CD4-positive, alpha-beta T cell treated with Interferon gamma for 1 hour (primary cell): ENCODE measurements around the gene CACNG6.
"Not testable (repeated sequence)": the region's sequence is repeated elsewhere in the genome, so short reads cannot be mapped to it uniquely, and the experiment has no call there.

Experiments
- DNase-seq: peaks from one replicate; pipeline ENCODE4 v3.0.0-alpha.2; 2020

Gene CACNG6

DNA sequence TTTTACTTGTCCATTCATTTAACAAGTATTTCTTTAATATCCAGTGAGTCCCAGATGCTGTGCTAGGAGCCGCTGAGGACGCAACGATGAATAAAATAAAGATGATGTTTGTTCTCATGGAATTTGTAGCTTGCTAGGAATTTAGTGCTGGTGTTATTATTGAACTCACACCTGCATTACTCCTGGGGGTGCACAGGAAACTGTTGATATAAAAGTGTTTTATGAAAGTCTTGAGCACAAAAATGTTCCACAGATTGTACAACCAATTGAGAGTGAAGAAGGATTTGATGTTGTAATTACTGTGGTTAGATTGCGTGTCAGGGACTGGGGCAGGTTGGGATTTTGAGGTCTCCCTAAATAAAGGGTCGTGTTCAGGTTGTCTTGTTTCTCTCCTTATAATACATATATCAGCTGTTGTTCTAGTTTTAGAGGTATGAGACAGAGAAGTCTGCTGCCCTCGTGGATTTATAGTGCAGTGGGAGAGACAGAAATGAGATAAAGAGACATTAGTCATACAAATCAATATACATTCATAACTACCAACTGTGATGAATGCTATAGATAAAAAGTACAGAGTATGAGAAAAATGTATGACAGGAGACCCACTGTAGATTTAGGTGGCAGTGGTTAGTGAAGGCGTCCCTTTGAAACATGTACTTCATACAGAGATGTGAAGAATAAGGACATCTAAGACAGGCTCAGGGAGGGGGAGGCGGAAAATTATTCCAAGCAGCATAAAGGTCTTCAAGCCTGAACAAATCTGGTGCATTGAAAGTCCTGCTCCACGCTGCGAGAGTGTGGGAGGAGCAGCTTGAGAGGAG, 11.3 kb downstream of the CACNG6 start:
- DNase-seq = no peak

- DNase-seq = no peak
Measured at GRCh38 chr19:54009440-54009839, 18.0 kb downstream of the CACNG6 start.

GRCh38 chr19:54010474-54010873, 19.0 kb downstream of the CACNG6 start:
- DNase-seq = no peak

DNA sequence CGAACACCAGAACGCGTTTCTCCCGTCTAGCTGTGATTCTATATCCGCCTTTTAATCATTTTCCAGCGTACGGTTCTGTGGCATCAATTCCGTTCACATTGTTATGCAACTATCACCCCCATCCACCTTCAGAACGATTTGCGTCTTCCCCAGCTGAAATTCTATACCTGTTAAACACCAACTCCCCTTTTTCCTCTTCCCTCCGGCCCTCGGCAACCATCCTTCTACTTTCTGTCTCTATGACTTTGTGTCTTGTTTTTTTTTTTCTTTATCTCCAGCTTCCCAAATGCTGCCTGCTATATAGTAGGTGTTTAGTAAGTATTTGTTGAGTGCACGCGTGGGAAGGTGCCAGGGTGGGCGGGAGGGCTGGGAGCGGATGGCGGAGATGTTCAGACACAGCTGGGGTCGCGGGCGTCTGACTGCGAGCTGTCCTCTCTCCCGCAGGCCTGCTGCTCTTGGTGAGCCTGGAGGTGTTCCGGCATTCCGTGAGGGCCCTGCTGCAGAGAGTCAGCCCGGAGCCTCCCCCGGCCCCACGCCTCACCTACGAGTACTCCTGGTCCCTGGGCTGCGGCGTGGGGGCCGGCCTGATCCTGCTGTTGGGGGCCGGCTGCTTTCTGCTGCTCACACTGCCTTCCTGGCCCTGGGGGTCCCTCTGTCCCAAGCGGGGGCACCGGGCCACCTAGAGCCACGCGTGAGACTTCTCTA, 20.2 kb downstream of the CACNG6 start:
- DNase-seq = no peak

DNA sequence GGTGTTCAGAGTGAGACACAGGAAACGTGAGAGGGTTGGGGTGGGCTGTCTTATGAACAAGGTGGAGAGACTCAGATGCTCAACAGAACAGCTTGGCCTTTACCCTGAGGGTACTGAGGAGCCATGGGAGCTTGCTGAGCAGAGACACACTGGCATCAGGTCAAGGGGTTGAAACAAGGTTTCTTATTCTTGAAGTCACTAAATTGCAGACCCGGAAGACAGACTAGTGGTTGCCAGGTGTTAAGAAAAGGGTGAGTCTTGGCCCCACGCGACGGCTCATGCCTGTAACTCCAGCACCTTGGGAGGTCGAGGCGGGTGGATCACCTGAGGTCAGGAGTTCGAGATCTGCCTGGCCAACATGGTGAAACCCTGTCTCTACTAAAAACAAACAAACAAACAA, 22.4 kb downstream of the CACNG6 start:
- no peak for DNase-seq

DNA sequence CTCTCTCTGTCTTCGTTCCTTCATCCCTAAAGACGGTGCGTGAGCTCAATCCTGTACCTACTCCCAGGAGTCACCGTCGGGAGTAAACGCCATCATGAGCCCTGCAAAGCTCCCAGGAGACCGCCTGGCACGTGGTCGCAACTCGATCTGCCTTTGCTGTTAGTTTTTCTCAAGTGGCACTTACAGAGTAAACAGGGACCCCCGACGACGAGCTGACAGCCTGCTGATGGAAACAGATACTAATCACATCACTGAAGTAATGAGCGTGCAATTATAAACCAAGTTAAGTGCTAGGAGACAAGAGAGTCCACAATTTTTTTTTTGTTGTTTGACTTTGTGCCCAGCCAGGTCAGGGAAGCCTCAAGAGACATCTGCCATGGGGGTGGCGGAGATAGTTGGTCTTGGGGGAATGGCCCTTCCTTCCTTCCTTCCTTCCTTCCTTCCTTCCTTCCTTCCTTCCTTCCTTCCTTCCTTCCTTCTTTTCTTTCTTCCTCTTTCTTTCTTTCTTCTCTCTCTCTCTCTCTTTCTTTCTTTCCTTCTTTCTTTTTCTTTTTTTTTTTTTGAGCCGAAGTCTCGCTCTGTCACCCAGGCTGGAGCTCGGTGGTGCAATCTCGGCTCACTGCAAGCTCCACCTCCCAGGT, 23.6 kb downstream of the CACNG6 start:
- no peak for DNase-seq

GRCh38 chr19:54017261-54017660, 25.8 kb downstream of the CACNG6 start:
- DNase-seq = peak; percentile 23

DNA sequence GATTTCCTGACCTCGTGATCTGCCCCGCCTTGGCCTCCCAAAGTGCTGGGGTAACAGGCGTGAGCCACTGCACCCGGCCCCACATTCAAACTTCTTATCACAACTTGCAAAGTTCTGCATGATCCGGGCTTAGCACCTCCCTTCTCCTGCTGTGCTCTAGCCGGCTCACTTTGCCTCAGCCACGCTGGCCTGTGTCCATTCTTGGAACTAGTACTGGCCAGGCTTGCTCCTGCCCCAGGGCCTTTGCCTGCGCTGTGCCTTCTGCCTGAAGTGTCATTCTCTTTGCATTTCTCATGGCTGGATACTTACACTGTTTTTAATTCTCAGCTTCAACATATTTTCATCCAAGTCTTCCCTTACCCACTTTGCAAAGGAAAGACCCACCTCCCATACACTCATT, 29.9 kb downstream of the CACNG6 start:
- no peak for DNase-seq

GRCh38 chr19:54021932-54022331, 30.5 kb downstream of the CACNG6 start:
- DNase-seq = no peak

DNA sequence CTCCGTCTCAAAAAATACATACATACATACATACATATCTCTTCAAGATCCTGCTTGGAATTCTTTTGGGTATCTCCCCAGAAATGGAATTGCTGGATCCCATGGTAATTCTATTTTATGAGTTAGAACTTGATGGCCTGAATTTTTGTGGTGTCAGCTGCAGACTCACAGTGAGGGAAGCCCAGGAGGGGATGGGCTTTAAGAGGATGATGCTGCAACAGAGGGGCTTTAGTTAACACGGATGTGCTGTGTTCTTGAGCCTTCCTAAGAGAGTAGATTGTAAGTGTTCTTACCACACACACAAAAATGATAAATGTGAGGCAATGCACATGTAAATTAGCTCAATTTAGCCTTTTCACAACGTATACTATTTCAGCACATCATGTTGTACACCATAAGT, 31.8 kb downstream of the CACNG6 start:
- no peak for DNase-seq

GRCh38 chr19:54024660-54025059, 33.2 kb downstream of the CACNG6 start:
- no peak for DNase-seq

DNA sequence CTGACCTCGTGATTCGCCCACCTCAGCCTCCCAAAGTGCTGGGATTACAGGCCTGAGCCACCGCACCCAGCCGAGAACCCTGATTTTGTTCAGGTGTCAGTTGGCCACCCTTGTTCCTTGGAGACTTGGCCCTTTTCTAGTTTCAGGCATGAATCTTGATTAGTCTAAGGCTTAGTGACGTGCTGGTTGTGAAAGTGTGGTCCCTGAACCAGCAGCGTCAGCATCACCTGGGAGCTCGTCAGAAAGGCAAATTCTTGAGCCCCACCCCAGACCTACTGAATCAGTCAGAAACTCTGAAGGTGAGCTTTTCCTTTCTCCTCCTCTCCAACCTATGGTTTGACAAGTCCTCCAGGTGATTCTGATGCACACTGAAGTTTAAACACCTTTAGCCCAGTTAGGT, 35.2 kb downstream of the CACNG6 start:
- DNase-seq = no peak

GRCh38 chr19:54029301-54029700, 37.9 kb downstream of the CACNG6 start:
- DNase-seq = no peak

GRCh38 chr19:54029930-54030490, 38.6 kb downstream of the CACNG6 start:
- peak; percentile 41 for DNase-seq

DNA sequence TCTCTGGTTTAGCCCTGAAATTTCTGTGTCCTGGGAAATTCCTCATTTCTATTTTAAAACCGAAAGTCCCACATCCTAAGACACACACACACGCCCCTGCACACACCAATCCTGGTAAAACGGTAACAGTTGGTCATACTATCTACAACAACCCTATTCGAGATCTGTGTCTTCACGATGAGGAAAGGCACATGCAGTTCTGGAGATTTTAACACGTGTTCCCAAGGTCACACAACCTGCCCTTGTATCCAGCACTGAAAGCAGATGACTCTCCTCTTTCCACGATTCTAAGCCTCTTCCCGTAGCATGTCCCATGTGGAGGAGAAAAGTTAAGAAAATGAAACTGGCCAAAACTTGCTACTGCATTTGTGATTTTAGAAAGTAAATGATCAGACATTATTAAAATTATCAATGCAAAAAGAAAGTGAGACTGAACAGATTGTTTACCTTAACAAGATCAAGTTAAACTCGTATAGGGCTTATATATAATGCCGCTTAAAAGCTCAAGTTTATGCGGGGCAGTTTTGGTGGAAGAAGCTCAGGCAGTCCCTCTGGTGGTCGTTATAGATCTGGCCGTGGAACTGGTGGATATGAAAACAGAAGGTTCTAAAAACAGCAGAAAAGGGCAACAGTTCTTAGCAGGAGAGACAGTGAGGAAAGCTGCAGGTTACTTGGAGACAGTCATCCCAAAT, 39.6 kb downstream of the CACNG6 start:
- DNase-seq = no peak

- DNase-seq = no peak
Measured at GRCh38 chr19:54035215-54036178, 44.1 kb downstream of the CACNG6 start.

DNA sequence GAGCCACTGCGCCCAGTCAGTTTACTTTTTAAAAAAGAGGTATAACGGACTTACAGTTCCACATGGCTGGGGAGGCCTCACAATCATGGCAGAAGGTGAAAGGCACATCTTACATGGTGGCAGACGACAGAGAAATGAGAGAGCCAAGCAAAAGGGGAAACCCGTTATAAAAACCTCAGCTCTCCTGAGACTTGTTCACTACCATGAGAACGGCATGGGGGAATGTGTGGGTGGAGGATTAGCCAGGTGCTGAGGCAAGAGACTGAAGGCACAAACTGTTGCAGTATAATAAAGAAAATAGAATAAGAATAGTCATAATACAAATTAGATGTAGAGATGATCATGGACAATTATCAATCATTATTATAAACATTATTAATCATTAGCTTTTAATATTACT, 45.1 kb downstream of the CACNG6 start:
- DNase-seq = not testable (repeated sequence)

DNA sequence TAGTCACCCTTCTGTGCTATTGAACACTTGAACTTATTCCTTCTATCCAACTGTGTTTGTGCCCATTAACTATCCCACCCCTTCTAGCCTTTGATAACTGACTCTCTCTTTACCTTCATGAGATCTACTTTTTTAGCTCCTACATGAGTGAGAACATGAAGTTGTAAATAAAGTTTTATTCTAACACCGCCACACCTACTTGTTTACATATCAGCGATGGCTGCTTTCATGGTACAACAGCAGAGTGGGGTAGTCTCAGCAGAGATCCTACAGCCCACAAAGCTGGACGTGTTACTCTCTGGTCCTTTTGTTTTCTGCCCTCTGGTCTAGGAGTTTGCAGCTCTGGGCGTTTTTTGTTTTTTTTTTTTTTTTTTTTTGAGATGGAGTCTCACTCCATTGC, 48.6 kb downstream of the CACNG6 start:
- no peak for DNase-seq

- no peak for DNase-seq
Measured at GRCh38 chr19:54041969-54042606, 50.7 kb downstream of the CACNG6 start.

DNA sequence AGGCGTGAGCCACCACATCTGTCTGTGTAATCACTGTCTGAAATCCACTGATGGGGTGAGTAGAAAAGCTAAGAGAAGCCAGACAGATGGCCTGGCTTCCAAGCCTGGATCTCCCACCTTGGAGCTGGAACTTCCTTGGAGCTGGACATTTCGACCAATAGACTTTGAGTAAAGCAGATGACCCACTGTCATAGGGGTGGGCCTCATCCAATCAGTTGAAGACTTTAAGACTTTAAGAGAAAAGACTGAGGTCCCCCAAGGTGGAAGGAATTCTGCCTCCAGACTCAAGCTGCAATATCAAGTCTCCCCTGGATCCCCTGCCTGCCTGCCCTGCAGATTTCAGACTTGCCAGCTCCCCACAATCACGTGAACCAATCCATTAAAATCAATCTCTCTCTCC, 51.6 kb downstream of the CACNG6 start:
- no peak for DNase-seq

GRCh38 chr19:54045771-54046170, 54.3 kb downstream of the CACNG6 start:
- DNase-seq = no peak
